ENCODE results near the gene USP10.
A peak's percentile ranks its signal among the peaks of the same experiment; 100 is the strongest.

The USP10 gene

DNA sequence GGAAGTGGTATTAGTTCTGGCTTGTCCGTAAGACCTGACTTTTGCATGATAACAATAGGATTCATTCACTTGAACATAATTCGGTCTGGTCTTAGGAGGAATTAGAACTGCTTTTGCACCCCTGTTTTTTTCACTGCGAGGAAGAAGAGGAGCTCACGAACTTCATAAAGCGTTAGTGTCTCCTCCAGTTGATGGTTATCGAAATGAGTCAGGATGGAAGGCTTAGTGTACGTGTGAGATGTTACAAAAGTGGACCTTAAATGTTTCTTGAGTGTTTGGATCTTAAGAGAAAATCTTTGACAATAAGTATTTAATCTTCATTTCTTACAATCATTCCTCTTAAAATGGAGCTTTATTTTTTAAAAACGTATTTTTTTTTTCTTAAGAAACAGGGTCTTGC, 52.8 kb downstream of the USP10 start:
- DNase-seq: no peak

DNA sequence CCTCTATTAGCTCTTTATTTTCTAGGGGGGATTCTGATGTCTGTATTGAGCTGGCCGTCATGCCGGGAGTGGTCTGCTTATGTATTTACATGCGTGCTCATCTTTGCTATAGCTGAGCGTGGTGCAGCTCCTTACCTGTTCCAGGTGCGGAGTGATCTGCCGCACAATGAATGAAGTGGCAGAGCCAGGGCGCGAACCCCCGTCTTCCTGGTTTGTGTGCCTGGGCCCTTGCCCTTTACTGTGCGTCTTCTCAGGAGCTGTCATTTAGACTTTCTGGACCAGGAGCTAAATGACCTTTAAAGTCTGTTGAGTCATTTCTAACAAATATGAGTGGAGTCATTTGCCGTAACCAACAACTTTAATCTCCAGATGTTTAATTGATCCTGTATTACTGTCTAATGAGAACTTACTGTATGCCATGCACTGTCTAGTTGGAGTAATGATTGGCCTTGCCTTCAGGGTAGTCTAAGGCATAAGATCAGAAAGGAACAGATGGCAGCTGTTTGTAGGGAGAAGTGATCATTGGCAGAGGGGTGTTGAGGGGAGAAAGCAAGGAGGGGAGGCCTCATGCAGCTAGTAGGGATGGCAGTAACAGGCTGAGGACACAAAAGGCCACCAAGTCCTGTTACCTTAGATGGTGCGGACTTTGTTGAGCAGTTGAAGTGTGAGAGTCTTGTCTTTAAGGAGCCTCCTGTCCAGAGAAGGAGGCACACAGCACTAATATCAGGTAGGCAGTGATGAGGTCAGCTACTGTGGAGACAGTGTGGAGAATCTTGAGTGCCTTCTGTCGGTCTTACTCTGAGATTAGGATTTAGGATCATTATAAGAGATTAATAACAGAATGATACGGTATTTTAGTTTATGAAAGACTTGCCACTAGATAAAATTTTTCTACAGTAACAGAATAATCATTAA, 53.9 kb downstream of the USP10 start:
- no peak for DNase-seq

DNA sequence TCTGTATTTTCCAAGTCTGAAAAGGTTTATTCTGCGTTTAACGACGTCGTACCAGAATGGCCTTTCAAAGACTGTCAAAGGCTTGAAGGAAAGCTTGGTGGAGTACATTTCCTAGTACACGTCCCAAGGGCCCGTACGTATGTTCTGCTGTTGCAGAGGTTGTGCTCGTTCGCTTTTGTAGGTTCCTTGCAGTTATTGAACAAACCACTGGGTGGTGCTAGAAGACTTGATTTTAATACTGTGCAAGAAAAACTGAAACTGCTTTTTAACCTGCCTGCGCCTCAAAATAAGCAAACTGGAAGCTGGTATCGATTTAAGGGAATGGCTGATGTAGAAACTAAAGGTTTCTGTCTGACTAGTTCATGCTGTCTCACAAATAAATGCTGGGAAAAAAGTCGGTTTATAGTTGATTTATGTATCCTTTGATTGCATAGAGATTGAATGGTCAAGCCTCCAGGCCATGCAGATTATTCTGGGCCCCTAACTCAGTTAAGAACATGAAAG, 54.6 kb downstream of the USP10 start:
- DNase-seq: peak; percentile 87

DNA sequence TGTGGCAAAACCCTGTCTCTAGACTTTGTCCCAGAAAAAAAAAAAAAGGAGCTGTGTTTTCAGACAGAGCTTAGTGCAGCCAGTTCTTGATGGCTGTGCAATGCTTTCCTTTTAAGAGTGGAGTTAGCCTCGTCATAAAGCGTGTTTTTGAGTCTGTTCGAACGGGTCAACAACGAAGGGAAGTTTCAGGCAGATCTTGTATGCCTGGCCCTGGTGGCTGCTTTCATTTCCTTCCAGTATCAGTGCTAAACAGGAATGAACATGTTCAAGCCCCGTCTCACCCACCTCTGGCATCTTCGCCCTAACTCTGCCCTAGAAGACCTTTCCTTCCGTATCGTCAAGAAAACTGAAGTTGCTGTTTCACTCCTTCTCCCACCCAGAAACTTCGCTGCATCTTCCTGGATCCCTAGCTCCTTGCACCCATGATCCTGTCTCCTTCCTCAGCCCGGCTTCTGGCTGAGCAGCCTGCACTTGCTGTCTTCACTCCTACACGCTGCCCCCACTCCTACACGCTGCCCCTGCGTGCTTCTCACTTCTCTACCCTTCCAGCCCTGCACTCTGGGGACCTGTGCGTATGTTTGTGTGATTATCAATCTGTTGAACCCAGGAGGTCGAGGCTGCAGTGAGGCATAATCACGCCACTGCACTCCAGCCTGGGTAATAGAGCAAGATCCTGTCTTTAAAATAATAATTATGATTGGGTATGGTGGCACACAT, 55.3 kb downstream of the USP10 start:
- DNase-seq: no peak

DNA sequence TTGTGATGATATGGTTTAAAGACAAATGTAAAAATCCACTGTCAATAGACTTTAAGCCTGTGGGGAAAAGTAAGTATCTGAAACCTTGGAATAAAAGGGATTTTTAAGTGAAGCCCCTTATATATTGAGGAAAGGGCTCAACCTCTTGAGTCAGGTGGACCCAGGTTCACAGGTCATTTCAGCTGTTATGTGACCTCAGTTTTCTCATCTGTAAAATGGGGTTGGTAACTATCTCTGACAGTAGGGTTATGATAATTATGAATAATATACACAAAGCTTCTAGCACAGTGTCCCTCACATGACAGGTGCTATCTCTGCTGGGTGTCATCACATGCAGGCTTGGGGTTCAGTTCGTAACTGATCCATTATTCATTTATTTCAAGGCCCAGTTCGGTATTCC, 57.0 kb downstream of the USP10 start:
- DNase-seq: no peak

DNA sequence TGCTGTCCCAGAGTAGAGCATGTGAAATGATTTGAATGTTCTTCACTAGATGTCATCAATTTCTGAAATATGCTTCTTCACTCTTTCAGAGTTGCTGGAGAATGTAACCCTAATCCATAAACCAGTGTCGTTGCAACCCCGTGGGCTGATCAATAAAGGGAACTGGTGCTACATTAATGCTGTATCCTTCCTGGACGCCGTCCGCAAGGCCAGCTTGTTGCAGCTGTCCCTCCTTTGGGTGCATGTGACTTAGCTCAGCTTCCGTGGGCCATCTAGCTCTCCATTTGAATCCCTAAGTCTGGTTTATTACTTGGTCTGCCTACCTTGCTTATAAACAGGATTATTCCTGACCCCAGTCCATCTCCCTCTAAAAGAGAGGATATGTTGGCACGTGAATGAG, 58.8 kb downstream of the USP10 start:
- no peak for DNase-seq

DNA sequence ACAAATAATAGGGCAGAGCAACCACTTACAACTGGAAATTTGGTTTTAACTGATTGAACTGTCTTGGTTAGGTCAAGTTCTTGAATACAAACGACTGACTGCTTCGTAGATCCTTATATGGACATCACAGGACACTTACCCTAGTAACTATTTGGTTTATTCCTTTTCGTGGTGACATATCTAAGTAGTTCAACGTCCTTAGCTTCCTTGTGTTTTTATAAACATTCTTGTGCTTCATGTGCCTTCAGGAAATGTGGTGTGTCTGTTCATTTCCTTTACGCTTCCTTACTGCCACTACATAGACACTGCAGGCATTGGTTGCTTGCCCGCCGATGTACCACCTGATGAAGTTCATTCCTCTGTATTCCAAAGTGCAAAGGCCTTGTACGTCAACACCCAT, 59.3 kb downstream of the USP10 start:
- DNase-seq: peak; percentile 14

DNA sequence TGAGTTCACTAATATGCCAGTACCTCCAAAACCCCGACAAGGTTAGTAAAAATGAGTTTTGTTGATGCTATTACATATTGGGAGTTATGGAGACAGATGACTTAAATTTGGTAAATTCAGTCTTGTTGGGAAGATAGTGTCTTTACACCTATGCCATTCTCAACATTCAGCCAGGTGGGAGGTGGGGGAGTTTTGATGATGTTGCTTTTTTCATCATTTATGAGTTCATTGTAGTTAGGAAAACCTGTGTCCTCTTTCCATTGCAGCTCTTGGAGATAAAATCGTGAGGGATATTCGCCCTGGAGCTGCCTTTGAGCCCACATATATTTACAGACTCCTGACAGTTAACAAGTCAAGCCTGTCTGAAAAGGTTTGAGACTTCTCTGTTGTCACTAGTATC, 60.1 kb downstream of the USP10 start:
- DNase-seq: no peak

DNA sequence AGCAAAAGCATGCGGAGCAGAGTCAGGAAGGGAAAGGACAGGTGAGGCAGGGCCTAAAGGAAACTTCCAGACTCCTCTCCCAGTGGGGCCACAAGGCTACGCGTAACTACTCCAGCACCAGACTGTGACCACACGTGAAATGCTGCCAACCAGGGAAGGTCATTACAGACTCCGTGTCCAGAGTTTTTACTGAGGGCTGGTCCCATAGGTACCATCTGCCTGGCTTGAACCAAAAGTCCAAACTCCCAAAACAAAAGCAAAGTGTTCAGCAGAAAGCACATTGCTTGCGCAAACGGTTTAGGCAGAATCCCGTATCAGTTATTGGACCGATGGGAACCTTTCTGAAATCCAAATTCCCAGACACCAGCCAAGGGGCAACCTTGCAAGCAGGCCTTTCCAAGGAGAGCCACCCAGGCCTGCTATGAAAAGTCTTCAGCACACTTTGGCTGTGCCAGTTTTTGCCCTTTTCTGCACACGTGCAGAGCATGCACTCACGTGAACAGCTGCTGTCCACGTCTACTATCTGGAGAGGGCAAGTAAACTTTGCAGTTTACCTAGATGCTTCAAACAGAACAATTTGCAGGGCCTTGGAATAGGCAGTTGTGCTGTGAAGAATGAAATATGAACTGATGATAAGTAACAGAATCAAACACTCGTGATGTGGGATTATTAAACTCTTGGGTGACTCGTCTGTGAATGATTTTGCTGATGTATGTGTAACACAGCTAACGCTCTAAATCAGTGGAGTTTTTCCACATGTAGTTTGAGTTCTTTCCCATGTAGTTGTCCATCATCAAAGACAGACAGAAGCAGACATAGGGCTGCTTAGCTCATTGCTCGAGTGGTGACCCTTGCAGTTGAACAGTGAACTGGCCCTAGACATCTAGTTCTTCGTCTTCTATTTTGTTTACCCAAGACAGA, 61.9 kb downstream of the USP10 start:
- no peak for DNase-seq

DNA sequence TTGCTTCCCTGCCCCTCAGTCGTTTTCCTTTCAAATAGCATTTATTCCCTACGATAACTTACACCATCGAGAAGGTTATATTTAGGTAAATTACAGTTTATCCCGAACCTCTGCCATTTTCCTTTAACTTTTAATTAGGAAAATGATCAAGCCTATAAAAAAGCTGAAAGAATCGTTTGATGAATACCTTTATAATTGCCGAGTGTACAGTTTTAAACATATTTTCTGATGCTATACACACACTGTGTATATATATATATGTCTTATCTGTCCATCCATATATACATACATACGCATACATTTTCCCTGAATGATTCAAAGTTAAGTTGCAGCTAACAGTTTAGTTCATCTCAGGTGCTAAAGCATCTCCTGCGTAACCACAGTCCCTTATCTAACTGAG, 63.4 kb downstream of the USP10 start:
- no peak for DNase-seq

DNA sequence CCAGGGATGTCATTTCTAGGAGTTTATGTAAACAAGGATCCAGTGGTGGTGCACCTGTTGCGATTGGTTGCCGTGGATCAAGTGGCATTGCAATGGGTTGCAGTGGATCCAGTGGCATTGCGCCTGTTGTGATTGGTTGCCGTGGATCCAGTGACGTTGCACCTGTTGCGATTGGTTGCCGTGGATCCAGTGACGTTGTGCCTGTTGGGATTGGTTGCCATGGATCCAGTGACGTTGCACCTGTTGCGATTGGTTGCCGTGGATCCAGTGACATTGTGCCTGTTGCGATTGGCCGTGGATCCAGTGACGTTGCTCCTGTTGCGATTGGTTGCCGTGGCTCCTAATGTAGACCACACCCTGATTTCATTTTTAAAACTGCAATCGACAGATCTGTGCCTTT, 63.8 kb downstream of the USP10 start:
- no peak for DNase-seq

DNA sequence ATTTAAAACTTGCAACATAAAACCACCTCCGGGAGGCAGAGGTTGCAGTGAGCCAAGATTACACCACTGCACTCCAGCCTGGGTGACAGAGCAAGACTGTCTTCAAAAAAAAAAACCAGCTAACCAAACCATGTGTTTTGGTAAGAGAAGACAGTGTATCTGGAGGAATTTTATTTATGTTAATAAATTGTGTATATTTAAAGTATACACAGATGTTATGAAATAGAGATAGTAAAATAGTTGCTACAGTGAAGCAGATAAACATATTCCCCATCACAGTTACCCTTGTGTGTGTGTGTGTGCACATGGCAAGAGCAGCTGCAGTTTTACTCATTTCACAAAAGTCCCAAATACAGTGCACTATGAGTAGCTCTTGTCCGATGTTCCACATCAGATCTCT, 65.2 kb downstream of the USP10 start:
- no peak for DNase-seq

DNA sequence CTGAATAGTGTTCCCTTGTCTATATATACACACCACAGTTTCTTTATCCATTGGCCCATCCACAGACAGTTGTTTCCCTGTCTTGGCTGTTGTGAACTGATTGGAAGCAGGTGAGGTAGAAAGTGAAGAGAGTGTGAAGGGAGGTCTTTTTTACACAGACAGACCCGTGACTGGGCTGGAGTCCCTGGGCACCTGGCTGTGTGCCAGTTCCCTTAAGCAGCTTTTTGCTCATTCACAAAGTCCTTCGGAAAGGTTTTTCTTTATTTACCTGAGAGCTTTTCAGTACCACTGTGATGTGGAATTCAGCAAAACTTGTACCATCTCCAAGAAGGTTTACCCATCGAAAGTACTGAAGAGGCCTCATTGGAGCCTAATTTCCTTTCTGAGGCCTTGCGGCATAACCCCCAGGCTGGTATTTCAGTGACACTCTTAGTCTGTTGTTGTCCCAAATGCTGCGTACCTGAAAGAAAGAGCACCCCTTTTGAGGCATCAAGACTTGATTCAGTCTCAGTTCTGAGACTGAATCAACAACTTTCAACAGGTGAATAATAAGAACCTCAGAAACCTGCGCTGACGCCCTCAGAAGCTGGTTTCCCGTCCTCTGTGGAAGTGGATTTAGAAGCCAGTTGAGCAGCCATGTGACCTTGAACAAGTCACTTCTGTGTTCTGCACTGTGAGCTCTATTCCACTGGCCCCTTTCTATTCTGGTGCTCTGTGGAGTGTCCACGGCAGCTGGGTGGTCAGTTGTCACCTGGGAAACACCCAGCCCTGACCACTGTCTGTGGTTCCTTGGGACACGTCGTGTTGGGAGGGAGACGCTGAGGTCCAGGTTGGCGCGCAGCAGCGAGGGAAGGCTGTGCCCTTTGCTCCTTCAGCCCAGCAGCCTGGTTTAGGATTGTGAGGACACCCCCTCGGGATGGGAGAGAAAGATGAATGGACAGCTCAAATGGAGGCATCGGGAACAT, 66.1 kb downstream of the USP10 start:
- no peak for DNase-seq

DNA sequence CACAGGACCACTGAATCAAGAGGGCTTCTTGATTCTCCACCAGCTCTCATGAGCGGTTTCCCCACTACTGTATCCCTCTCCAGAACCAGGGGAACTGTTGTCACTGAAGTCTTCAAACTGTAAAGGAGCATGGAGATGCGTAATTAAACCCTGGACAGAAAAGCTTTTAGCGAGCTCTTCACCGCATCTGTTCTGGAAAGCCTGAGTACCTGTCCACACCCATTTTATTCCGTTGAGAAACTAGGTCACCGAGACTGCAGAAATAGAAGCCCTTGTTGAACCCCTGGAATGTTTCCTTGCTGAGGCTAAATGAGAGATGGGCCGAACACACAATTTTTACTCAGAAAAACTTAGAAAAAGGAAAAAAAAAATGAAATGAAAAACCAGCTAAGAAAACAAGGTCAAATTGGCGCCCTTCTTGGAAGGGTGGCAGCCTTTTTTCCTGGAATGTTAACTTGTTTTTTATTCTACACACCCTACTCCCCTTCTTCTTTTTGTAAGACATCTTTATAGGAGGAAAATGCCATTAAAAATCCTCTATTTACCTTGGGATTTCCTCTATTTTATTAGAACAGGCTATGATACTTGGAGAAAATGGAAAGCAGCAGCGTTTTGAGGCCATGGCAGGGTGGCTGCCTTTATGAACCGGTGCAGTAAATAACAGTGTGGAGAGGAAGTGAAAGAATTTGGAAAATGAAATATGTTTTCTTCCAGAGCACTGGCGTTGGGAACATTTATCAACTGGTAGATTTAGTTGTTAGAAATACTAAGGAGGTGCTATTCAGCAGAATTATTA, 67.4 kb downstream of the USP10 start:
- no peak for DNase-seq

DNA sequence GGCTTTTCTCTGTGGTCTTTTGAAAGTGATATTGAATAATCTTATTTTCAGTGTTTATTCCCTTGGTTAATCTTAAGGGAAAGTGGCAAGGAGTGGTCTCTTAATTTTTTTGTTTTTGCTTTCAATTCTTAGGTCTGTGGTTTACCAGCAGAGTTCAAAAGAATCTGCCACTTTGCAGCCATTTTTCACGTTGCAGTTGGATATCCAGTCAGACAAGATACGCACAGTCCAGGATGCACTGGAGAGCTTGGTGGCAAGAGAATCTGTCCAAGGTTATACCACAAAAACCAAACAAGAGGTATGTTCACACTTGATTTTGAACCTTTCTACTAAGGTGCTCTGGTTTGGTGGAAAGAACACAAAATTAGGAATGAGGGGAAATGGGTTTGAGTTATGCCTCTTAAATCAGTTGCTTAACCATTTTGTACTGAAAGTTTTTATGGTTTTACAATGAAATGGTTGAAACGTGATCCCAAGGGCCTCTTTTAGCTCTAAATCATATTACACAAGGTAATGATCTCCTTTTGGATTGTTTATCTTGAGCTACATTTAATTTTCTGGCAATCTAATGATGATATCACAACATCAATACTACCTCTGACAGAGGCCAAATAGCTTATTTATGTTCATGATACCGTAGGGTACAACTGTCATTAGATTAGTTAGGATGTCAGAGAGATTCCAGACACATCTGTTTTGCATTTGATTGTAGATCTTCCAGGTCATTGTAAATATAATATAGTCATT, 68.4 kb downstream of the USP10 start:
- no peak for DNase-seq

DNA sequence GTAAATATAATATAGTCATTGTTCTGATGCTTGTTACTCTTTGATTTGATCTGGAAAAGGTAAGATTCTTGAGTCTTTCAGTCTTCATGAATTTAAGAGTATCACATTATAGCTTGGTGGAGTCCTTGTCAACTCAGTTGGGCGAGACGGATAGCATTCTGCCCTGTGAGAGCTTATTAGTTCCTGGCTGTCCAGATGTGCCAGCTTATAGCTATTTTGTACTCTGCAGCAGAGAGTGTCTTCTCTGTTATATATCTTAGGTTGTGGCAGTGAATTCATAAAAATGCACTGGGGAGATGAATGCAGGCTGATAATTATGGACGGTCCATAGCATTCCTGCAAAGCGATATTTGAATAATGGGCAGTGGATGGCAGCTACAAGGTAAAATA, 69.0 kb downstream of the USP10 start:
- DNase-seq: no peak

DNA sequence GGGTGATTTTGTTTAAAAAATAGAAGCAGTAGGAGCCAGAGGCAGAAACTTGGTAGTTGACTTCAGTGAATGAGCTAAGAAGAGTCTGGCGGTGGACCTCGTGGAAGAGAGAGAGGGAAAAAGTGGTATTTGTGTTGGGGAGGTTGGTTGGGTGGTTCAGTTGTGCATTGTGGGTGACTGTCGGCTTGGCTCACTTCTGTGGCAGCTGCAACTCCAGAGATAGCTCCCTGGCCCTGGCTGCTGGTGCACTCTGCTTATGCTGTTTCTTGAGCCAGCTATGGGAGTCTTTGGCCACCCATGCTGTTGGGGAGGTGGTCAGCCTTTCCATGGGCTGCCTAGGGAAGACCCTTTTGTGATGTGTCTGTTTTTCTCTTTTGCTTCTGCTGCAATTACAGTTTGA, 69.6 kb downstream of the USP10 start:
- no peak for DNase-seq

DNA sequence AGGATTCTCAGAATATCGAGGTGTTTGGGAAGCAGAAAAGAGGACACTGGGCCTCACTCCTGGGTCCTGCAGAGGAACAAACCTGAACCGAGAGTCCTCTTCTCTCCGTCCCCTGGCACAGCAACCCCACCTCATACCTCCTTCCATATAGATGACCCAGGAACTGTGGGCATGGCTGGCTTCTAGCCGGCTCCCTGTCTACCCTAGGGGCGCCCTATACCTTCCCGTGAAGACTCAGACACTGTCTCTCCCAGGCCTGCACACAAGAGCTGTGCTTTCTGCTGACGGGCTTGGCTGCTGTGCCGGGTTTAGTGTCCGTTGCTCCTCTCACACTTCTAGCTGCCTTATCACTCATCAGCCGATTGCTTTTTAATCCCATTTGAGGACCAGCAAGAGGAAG, 73.5 kb downstream of the USP10 start:
- no peak for DNase-seq

DNA sequence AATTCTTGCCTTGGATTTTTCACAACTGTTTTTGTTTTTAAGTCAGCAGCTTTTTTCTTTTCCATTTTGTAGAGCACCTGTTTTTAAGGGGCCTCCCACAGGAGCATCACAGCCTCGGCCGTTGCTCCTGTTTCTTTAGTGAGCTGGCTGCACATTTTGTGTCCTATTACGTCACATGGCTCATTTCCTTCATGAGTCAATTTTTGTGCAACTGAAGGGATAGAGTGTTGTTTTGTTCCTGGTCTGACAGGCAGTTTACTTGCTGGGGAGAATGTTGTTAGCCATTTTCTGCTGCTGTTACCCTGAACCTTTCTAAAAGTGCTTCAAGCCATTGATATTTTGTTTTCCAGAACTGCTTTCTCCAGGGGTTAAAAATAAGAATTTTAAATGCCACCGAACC, 75.0 kb downstream of the USP10 start:
- DNase-seq: peak; percentile 46

DNA sequence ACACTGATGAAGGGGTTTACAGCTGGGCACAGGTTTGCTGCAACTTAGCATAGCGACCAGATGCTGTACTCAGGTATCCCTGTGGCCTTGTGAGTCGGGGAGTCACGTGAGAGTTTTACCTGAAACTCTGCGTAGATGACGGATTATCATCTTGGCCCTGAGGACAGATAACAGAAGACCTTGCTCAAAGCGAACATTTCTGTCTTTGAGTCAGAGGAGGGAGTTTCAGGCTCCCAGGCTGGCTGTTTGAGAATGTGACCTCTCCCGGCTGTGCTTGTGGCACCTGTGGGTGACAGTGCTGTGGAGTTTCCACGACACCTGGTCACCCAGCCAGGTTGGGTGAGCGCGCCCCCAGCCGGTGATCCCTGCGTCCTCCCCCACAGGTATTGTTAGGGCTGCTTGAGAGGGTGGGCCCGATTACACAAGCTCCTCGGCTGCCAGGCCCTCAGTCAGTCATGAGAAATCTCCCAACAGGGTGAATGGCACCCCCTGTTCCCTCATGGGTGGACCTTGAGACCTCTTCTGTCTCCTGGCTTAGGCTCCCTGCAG, 75.5 kb downstream of the USP10 start:
- DNase-seq: no peak

Measured in fibroblast of skin of scalp (primary cell).